ENCODE results near the gene ALLC. TPM values are rescaled to one million over a fixed set of nuclear protein-coding genes. Genes with fewer than 3 reads are reported as not detected.
"Not testable (repeated sequence)": the region's sequence is repeated elsewhere in the genome, so short reads cannot be mapped to it uniquely, and the experiment has no call there.

The ALLC gene
- total RNA-seq, 1 experiment from 2014 or later = not detected

GRCh38 chr2:3656762-3657721 is 958 bp upstream of the ALLC start:
- Mint-ChIP-seq H3K27me3 (ENCODE audit: insufficient read depth, unreplicated experiment) (no peaks in the 10 kb centered on the region), H3K4me3 (ENCODE audit: unreplicated experiment) (no peak overlapping the region), H3K36me3 (ENCODE audit: insufficient read depth, unreplicated experiment) (no peaks in the 10 kb centered on the region), H3K4me1 (ENCODE audit: insufficient read depth, unreplicated experiment) (peaks cover 7% of the 10 kb centered on the region), H3K27ac (ENCODE audit: low read depth, unreplicated experiment) (no peak overlapping the region), H3K9me3 (ENCODE audit: unreplicated experiment) (no peaks in the 10 kb centered on the region)
- DNase-seq (ENCODE audit: unreplicated experiment) = no peak
- no peak for TF ChIP-seq CTCF (IDR thresholded peaks at IDR 0.05; ENCODE audit: unreplicated experiment)
- intact Hi-C loops (cut with micrococcal nuclease) = no loop called here
- ChIA-PET CTCF (interaction anchor here (0.5 to 0.9 kb wide), 3 partner anchors 23 to 234 kb away, joined by 3 to 4 read pairs (median 3); no protein-coding TSS in a partner anchor), POLR2A (no interaction called here)
- BruUV-seq (replicated peaks) = no TSS peak

- DNase-seq (ENCODE audit: unreplicated experiment) = no peak
- Mint-ChIP-seq H3K27ac (ENCODE audit: low read depth, unreplicated experiment) (no peak overlapping the region), H3K27me3 (ENCODE audit: insufficient read depth, unreplicated experiment) (no peaks in the 10 kb centered on the region), H3K4me1 (ENCODE audit: insufficient read depth, unreplicated experiment) (peaks cover 7% of the 10 kb centered on the region), H3K9me3 (ENCODE audit: unreplicated experiment) (no peaks in the 10 kb centered on the region), H3K4me3 (ENCODE audit: unreplicated experiment) (no peak overlapping the region), H3K36me3 (ENCODE audit: insufficient read depth, unreplicated experiment) (no peaks in the 10 kb centered on the region)
- ChIA-PET CTCF (interaction anchor here (0.6 to 1.2 kb wide), 3 partner anchors 9 to 245 kb away, joined by 3 to 9 read pairs (median 5); no protein-coding TSS in a partner anchor), POLR2A (interaction anchor here (0.6 to 0.7 kb wide), 2 partner anchors 143 to 173 kb away, joined by 4 to 5 read pairs; no protein-coding TSS in a partner anchor)
- intact Hi-C loops (cut with micrococcal nuclease) = no loop called here
- BruUV-seq (replicated peaks) = no TSS peak
- TF ChIP-seq CTCF (IDR thresholded peaks at IDR 0.05; ENCODE audit: unreplicated experiment) = no peak
Measured at GRCh38 chr2:3659447-3660432, 1.7 kb downstream of the ALLC start.

GRCh38 chr2:3660640-3661039 is 2.6 kb downstream of the ALLC start:
- BruUV-seq (replicated peaks); H3K4me1 Mint-ChIP-seq (ENCODE audit: insufficient read depth, unreplicated experiment); H3K27ac Mint-ChIP-seq (ENCODE audit: low read depth, unreplicated experiment); intact Hi-C loops (cut with micrococcal nuclease); POLR2A ChIA-PET; H3K9me3 Mint-ChIP-seq (ENCODE audit: unreplicated experiment); H3K27me3 Mint-ChIP-seq (ENCODE audit: insufficient read depth, unreplicated experiment); H3K4me3 Mint-ChIP-seq (ENCODE audit: unreplicated experiment); H3K36me3 Mint-ChIP-seq (ENCODE audit: insufficient read depth, unreplicated experiment): not testable (repeated sequence)
- CTCF ChIA-PET = interaction anchor here (0.9 kb wide), 1 partner anchor 196 kb away, joined by 3 read pairs; no protein-coding TSS in a partner anchor
- DNase-seq (ENCODE audit: unreplicated experiment) = peak; percentile 16

- intact Hi-C loops (cut with micrococcal nuclease) = no loop called here
Measured at GRCh38 chr2:3661149-3661660, 3.2 kb downstream of the ALLC start.

More at GRCh38 chr2:3661149-3661660, 3.2 kb downstream of the ALLC start:
- Mint-ChIP-seq H3K4me3 (ENCODE audit: unreplicated experiment) (no peak overlapping the region), H3K4me1 (ENCODE audit: insufficient read depth, unreplicated experiment) (peaks cover 7% of the 10 kb centered on the region), H3K27me3 (ENCODE audit: insufficient read depth, unreplicated experiment) (no peaks in the 10 kb centered on the region), H3K27ac (ENCODE audit: low read depth, unreplicated experiment) (no peak overlapping the region), H3K9me3 (ENCODE audit: unreplicated experiment) (no peaks in the 10 kb centered on the region), H3K36me3 (ENCODE audit: insufficient read depth, unreplicated experiment) (no peaks in the 10 kb centered on the region)
- DNase-seq (ENCODE audit: unreplicated experiment) = no peak
- TF ChIP-seq CTCF (IDR thresholded peaks at IDR 0.05; ENCODE audit: unreplicated experiment) = no peak
- ChIA-PET POLR2A (interaction anchor here (1.0 kb wide), 1 partner anchor 52 kb away, joined by 4 read pairs; no protein-coding TSS in a partner anchor), CTCF (interaction anchor here (0.6 to 0.9 kb wide), 4 partner anchors 28 to 196 kb away, joined by 3 to 4 read pairs (median 3); no protein-coding TSS in a partner anchor)
- TSS peak; percentile 39 for BruUV-seq (replicated peaks)

Measured in MCF 10A (cell line).